ENCODE data around the gene FOXB1. TPM values are rescaled to one million over a fixed set of nuclear protein-coding genes. Genes with fewer than 3 reads are reported as not detected.

Gene FOXB1
- polyA plus RNA-seq (not detected in 2 replicates), polyA minus RNA-seq (not detected in 2 replicates)

DNA sequence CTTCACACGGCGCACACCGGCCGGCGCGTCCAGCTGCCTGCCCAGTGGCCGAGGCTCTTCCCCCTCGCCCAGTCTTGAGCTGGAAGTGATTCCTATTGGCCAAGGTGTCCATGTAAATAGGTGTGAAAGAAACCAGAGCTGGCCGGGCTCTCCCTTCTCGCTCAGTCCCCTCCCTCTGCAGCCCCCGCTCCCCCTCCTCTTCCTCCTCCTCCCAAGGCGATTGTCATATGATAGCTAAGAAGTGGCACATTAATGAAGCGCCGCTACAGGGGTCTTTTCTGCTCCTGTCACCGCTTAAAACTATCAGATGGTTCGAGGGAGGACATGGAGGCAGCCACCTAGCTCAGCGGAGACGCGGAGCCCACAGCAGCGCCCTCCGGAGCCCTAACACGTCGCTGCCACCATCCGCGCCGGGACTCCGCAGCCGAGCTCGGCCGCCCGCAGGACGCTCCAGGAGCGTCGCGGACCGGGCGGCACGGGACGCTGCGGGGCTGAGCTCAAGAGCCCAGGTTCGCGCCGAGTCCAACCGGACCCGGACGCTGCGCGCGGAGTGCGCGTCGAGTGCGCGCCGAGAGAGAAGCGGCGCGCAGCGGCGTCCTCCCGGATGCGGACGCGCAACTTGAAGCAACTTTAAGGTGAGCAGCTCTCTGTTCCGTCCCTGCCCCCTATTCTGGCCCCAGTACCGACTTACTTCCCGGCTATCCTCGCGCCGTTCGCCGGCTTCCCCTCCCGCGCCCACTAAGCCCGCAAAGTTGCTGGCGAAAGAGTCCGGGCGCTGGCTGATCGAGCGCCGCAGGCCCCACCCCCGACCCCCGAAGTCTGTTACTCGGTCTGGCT lies at the start of gene FOXB1:
FOXB1 (plus strand) TSS at position 303 of the 837 bp plus-strand sequence. CDS start 653 bp downstream, outside the sequence.
- Histone ChIP-seq H4K20me1 (ENCODE audit: insufficient read depth) (no peaks in the 10 kb centered on the region), H3K27me3 (ENCODE audit: insufficient read depth, low read depth, low read length) (peaks cover 99% of the 10 kb centered on the region), H3K4me2 (ENCODE audit: low read length) (no peak within 1 kb of the TSS), H2AFZ (ENCODE audit: low read depth, low read length) (no peak within 1 kb of the TSS), H3K36me3 (ENCODE audit: insufficient read depth, low read length) (no peaks in the 10 kb centered on the region), H3K9ac (ENCODE audit: low read length) (no peak within 1 kb of the TSS), H3K79me2 (replicated peaks; ENCODE audit: insufficient read depth, low read length) (no peaks in the 10 kb centered on the region), H3K9me3 (ENCODE audit: low read length) (no peaks in the 10 kb centered on the region), H3K27ac (ENCODE audit: low read length) (no peak within 1 kb of the TSS), H3K9me2 (ENCODE audit: insufficient read depth, low read length) (no peaks in the 10 kb centered on the region), H3F3A (ENCODE audit: insufficient read depth, low read length, poor library complexity, severe bottlenecking) (no peaks in the 10 kb centered on the region), H3K4me3 (ENCODE audit: low read length) (peak within 1 kb of the TSS; percentile 66)
- TF ChIP-seq EP300 (conservative IDR thresholded peaks at IDR 0.05; ENCODE audit: poor library complexity, severe bottlenecking) (no peak), SMC3 (conservative IDR thresholded peaks at IDR 0.05; ENCODE audit: poor library complexity) (peak; percentile 42), RAD21 (conservative IDR thresholded peaks at IDR 0.05) (peak; percentile 30), TAF1 (IDR thresholded peaks at IDR 0.05; ENCODE audit: low read depth) (no peak), EZH2 (IDR thresholded peaks at IDR 0.05; ENCODE audit: borderline replicate concordance, insufficient read depth, low read length, poor library complexity, severe bottlenecking) (no peak), MXI1 (conservative IDR thresholded peaks at IDR 0.05; ENCODE audit: poor library complexity, severe bottlenecking) (no peak), POLR2AphosphoS5 (IDR thresholded peaks at IDR 0.05) (no peak)
- TF ChIP-seq, protein P1, sequence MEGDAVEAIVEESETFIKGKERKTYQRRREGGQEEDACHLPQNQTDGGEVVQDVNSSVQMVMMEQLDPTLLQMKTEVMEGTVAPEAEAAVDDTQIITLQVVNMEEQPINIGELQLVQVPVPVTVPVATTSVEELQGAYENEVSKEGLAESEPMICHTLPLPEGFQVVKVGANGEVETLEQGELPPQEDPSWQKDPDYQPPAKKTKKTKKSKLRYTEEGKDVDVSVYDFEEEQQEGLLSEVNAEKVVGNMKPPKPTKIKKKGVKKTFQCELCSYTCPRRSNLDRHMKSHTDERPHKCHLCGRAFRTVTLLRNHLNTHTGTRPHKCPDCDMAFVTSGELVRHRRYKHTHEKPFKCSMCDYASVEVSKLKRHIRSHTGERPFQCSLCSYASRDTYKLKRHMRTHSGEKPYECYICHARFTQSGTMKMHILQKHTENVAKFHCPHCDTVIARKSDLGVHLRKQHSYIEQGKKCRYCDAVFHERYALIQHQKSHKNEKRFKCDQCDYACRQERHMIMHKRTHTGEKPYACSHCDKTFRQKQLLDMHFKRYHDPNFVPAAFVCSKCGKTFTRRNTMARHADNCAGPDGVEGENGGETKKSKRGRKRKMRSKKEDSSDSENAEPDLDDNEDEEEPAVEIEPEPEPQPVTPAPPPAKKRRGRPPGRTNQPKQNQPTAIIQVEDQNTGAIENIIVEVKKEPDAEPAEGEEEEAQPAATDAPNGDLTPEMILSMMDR (IDR thresholded peaks at IDR 0.05; ENCODE audit: poor library complexity, severe bottlenecking) = peak; percentile 61
- TF ChIP-seq, protein P2, sequence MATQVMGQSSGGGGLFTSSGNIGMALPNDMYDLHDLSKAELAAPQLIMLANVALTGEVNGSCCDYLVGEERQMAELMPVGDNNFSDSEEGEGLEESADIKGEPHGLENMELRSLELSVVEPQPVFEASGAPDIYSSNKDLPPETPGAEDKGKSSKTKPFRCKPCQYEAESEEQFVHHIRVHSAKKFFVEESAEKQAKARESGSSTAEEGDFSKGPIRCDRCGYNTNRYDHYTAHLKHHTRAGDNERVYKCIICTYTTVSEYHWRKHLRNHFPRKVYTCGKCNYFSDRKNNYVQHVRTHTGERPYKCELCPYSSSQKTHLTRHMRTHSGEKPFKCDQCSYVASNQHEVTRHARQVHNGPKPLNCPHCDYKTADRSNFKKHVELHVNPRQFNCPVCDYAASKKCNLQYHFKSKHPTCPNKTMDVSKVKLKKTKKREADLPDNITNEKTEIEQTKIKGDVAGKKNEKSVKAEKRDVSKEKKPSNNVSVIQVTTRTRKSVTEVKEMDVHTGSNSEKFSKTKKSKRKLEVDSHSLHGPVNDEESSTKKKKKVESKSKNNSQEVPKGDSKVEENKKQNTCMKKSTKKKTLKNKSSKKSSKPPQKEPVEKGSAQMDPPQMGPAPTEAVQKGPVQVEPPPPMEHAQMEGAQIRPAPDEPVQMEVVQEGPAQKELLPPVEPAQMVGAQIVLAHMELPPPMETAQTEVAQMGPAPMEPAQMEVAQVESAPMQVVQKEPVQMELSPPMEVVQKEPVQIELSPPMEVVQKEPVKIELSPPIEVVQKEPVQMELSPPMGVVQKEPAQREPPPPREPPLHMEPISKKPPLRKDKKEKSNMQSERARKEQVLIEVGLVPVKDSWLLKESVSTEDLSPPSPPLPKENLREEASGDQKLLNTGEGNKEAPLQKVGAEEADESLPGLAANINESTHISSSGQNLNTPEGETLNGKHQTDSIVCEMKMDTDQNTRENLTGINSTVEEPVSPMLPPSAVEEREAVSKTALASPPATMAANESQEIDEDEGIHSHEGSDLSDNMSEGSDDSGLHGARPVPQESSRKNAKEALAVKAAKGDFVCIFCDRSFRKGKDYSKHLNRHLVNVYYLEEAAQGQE (IDR thresholded peaks at IDR 0.05; ENCODE audit: borderline replicate concordance) = no peak

DNA sequence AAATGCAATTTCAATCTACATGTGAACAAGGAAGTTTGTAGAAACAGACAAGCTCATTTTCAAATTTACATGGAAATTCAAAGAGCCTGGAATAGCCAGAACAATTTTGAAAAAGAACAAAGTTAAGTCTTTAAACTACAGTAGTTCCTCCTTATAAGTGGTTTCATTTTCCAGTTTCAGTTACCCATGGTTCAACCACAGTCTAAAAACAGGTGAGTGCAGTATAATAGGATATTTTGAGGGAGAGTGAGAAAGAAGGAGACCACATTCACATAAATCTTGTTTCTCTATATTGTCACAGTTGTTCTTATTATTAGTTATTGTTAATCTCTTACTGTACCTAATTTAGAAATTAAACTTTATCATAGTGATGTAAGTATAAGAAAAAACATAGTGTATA lies 45.8 kb upstream of the FOXB1 start:
- Histone ChIP-seq H2AFZ (ENCODE audit: low read depth, low read length) (no peak overlapping the region), H3K9me2 (ENCODE audit: insufficient read depth, low read length) (no peaks in the 10 kb centered on the region), H3K36me3 (ENCODE audit: insufficient read depth, low read length) (no peaks in the 10 kb centered on the region), H4K20me1 (ENCODE audit: insufficient read depth) (no peaks in the 10 kb centered on the region), H3K4me2 (ENCODE audit: low read length) (no peak overlapping the region), H3K79me2 (replicated peaks; ENCODE audit: insufficient read depth, low read length) (no peaks in the 10 kb centered on the region), H3K4me3 (ENCODE audit: low read length) (no peak overlapping the region), H3F3A (ENCODE audit: insufficient read depth, low read length, poor library complexity, severe bottlenecking) (no peaks in the 10 kb centered on the region), H3K9me3 (ENCODE audit: low read length) (peaks cover 5% of the 10 kb centered on the region), H3K27me3 (ENCODE audit: insufficient read depth, low read depth, low read length) (no peaks in the 10 kb centered on the region), H3K9ac (ENCODE audit: low read length) (no peak overlapping the region), H3K27ac (ENCODE audit: low read length) (no peak overlapping the region)
- TF ChIP-seq MXI1 (conservative IDR thresholded peaks at IDR 0.05; ENCODE audit: poor library complexity, severe bottlenecking) (no peak), EP300 (conservative IDR thresholded peaks at IDR 0.05; ENCODE audit: poor library complexity, severe bottlenecking) (no peak), TAF1 (IDR thresholded peaks at IDR 0.05; ENCODE audit: low read depth) (no peak), SMC3 (conservative IDR thresholded peaks at IDR 0.05; ENCODE audit: poor library complexity) (no peak), POLR2AphosphoS5 (IDR thresholded peaks at IDR 0.05) (no peak), RAD21 (conservative IDR thresholded peaks at IDR 0.05) (no peak), EZH2 (IDR thresholded peaks at IDR 0.05; ENCODE audit: borderline replicate concordance, insufficient read depth, low read length, poor library complexity, severe bottlenecking) (no peak)
- TF ChIP-seq, protein P1 (IDR thresholded peaks at IDR 0.05; ENCODE audit: poor library complexity, severe bottlenecking) = no peak
- TF ChIP-seq, protein P2 (IDR thresholded peaks at IDR 0.05; ENCODE audit: borderline replicate concordance) = no peak
